ENCODE measurements around the gene CEP85L. TPM values are rescaled to one million over a fixed set of nuclear protein-coding genes. Genes with fewer than 3 reads are reported as not detected.
A peak's percentile ranks its signal among the peaks of the same experiment; 100 is the strongest.

The CEP85L gene
- polyA plus RNA-seq, 1 of the 3 experiments (the other 2 are of a cell fraction), result 1.1 TPM

GRCh38 chr6:118567974-118568373 is 83.4 kb downstream of the CEP85L start:
- Histone ChIP-seq H2AFZ (ENCODE audit: low read depth) (no peak overlapping the region), H3K4me1 (ENCODE audit: control insufficient read depth in 1 of 2, insufficient read depth in 2 of 2, low read depth in 1 of 2, low read length in 1 of 2) (no peaks in the 10 kb centered on the region), H3K27me3 (ENCODE audit: insufficient read depth) (no peaks in the 10 kb centered on the region), H4K20me1 (ENCODE audit: insufficient read depth) (0 out of 2 replicates have a peak, but pooled peaks cover 8% of the 10 kb centered on the region), H3K79me2 (ENCODE audit: insufficient read depth) (no peaks in the 10 kb centered on the region; the same call in 1 of the 2 replicates), H3F3A (replicated peaks; ENCODE audit: insufficient read depth) (no peaks in the 10 kb centered on the region), H3K36me3 (replicated peaks in 1 of 2; ENCODE audit: control insufficient read depth in 1 of 2, insufficient read depth in 2 of 2, low read length in 1 of 2) (peaks cover 0 to 7% of the 10 kb centered on the region in 2 experiments), H3K9me2 (no peaks in the 10 kb centered on the region), H3K9me3 (0 out of 2 replicates have a peak, but pooled peaks cover under 1% of the 10 kb centered on the region), H3K4me2 (no peak overlapping the region), H3K27ac (ENCODE audit: low read depth in 2 of 2, low read length in 1 of 2) (no peak overlapping the region), H3K4me3 (ENCODE audit: low read depth in 2 of 2, low read length in 1 of 2) (no peak overlapping the region), H3K9ac (no peak overlapping the region)
- ChIA-PET POLR2A (no interaction called here), CTCF (interaction anchor here (1.8 to 2.8 kb wide), 3 partner anchors 8 to 285 kb away, joined by 4 to 14 read pairs (median 5); no protein-coding TSS in a partner anchor)
- TF ChIP-seq RCOR1 (IDR thresholded peaks at IDR 0.05; ENCODE audit: low read length) (no peak), POLR2AphosphoS5 (IDR thresholded peaks at IDR 0.05; ENCODE audit: low read depth, low read length) (no peak), TEAD4 (IDR thresholded peaks at IDR 0.05; ENCODE audit: borderline replicate concordance, insufficient read depth) (no peak)
- no peak for DNase-seq
- 91% methylated on average over 3 of the region's 3 CpGs for WGBS (ENCODE audit: low lambda C conversion rate)

GRCh38 chr6:118565311-118565960 is 86.0 kb downstream of the CEP85L start:
- peak; percentile 17 for DNase-seq
- Histone ChIP-seq H3K79me2 (ENCODE audit: insufficient read depth) (no peaks in the 10 kb centered on the region; the same call in 1 of the 2 replicates), H3K9me2 (no peaks in the 10 kb centered on the region), H3K4me3 (ENCODE audit: low read depth in 2 of 2, low read length in 1 of 2) (no peak overlapping the region), H3K27ac (ENCODE audit: low read depth in 2 of 2, low read length in 1 of 2) (no peak overlapping the region), H3K9ac (no peak overlapping the region), H2AFZ (ENCODE audit: low read depth) (no peak overlapping the region), H4K20me1 (ENCODE audit: insufficient read depth) (0 out of 2 replicates have a peak, but pooled peaks cover 8% of the 10 kb centered on the region), H3F3A (replicated peaks; ENCODE audit: insufficient read depth) (no peaks in the 10 kb centered on the region), H3K27me3 (ENCODE audit: insufficient read depth) (no peaks in the 10 kb centered on the region), H3K9me3 (no peaks in the 10 kb centered on the region), H3K36me3 (replicated peaks in 1 of 2; ENCODE audit: control insufficient read depth in 1 of 2, insufficient read depth in 2 of 2, low read length in 1 of 2) (peaks cover 0 to 12% of the 10 kb centered on the region in 2 experiments), H3K4me2 (no peak overlapping the region), H3K4me1 (ENCODE audit: control insufficient read depth in 1 of 2, insufficient read depth in 2 of 2, low read depth in 1 of 2, low read length in 1 of 2) (no peaks in the 10 kb centered on the region; a peak in 2 of 4 replicates)
- WGBS (ENCODE audit: low lambda C conversion rate), result 92% methylated on average over 5 of the region's 5 CpGs
- POLR2A ChIA-PET, result no interaction called here
- TF ChIP-seq RAD21 (IDR thresholded peaks at IDR 0.05; ENCODE audit: low read length), result peak; percentile 77
- TF ChIP-seq MXI1 (IDR thresholded peaks at IDR 0.05; ENCODE audit: low read depth, low read length), result no peak
- TF ChIP-seq PBX3 (IDR thresholded peaks at IDR 0.05), result no peak
- peak; percentile 45 for TF ChIP-seq CTCF (IDR thresholded peaks at IDR 0.05)
- TF ChIP-seq SMC3 (IDR thresholded peaks at IDR 0.05; ENCODE audit: low read depth, low read length), result peak; percentile 57; the same call in 1 of the 2 replicates
- CTCF ChIA-PET, result interaction anchor here (0.6 to 2.9 kb wide), 28 partner anchors 10 to 545 kb away, joined by 3 to 20 read pairs (median 4); partner anchors contain the start of gene ASF1A

Data from SK-N-SH (cell line).